Coronary artery (tissue), 2 donors: ENCODE results near the gene TTF2.

Source experiments
- DNase-seq: peaks from one replicate; pipeline ENCODE4 v3.0.0-alpha.2; 2017; ENCODE audit warnings: low spot score
- H3K27ac ChIP-seq, 2 donors: fragments of 200-600 bp; sonication (generic); one replicate each; pipeline ENCODE4 v1.5.1; 2016 to 2019
- H3K4me3 ChIP-seq: fragments of 200-600 bp; sonication (generic); 2 replicates; pipeline ENCODE4 v1.5.1; 2016; ENCODE audit warnings: mild to moderate bottlenecking, moderate library complexity
- CTCF ChIP-seq: fragments of 200-600 bp; sonication (generic); IDR thresholded peaks from one replicate; pipeline ENCODE4 v1.5.1; 2019; ENCODE audit warnings: antibody characterized with exemption

Gene TTF2

GRCh38 chr1:117110774-117111173 is 50.6 kb downstream of the TTF2 start:
- no peak overlapping the region for H3K27ac ChIP-seq
- TF ChIP-seq CTCF: no peak
- DNase-seq: no peak
- H3K4me3 ChIP-seq: no peak overlapping the region

GRCh38 chr1:117112047-117112717 is 52.1 kb downstream of the TTF2 start:
- TF ChIP-seq CTCF: no peak
- H3K4me3 ChIP-seq: no peak overlapping the region
- DNase-seq: no peak
- H3K27ac ChIP-seq: no peak overlapping the region

DNA sequence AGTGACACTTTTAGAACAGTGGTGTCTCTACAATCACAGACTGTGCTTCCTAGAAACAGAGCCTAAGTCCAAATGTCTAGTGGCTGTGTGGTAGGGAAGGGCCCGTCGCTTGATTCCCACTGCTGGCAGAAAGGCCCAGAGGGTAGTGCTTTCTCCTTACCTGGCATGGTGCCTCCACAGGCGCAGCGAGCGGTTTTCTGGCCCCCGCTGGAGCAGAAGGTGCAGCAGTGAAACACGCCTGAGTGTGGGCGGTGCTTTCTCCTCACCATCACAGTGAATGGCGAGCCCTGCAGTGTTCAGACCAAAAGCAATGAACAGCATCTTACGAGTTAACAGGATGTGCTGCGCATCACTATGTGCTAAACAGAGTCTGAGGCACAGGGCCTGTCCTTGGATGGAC is 53.1 kb downstream of the TTF2 start:
- Histone ChIP-seq H3K27ac (no peak overlapping the region), H3K4me3 (no peak overlapping the region)
- DNase-seq: no peak
- no peak for TF ChIP-seq CTCF

DNA sequence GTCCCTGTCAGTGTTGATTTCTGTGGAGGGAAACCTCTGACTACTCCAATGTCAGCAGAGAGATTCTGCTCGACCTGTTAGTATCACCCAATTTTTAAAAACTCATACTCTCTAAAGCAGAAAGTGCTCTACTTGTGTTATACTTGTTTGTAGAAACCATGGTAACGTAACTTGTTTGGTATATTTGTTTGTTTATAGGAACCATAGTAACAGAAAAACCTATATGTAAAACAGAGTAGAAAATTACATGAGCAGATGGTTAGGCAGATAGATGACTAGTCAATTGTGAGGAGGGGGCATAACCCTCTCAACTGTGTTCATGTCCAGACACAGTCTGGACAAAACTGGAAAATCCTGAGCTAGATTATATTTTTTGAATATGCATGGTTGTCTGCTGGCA is 54.8 kb downstream of the TTF2 start:
- no peak for TF ChIP-seq CTCF
- Histone ChIP-seq H3K27ac (no peak overlapping the region), H3K4me3 (no peak overlapping the region)
- no peak for DNase-seq

DNA sequence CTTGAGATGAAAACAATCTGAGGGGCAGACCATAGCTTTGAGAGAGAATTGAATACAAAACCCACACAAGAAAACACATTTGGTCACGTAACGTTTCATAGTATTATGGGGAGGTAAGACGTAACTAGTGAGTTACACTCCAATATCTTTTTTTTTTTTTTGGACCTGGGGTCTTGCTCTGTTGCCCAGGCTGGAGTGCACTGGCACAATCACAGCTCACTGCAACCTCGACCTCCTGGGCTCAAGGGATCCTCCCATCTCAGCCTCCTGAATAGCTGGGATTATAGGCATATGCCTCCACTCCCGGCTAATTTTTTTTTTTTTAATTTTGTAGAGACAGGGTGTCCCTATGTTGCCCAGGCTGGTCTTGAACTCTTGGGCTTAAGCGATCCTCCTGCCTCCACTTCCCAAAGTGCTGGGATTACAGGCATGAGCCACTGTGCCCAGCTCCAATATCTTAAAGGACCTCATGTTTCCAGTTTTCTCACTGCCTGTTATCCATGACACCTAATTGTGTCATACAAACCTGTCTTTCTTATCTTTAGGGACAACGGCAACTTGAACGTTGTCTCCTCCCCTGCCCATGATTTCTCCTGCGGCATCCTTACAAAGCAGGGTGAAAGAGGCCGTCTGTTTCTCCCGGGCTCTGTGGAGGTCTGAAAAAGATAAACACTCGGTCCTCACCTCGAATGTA is 56.1 kb downstream of the TTF2 start:
- Histone ChIP-seq H3K27ac (no peak overlapping the region), H3K4me3 (no peak overlapping the region)
- no peak for DNase-seq
- TF ChIP-seq CTCF: no peak

DNA sequence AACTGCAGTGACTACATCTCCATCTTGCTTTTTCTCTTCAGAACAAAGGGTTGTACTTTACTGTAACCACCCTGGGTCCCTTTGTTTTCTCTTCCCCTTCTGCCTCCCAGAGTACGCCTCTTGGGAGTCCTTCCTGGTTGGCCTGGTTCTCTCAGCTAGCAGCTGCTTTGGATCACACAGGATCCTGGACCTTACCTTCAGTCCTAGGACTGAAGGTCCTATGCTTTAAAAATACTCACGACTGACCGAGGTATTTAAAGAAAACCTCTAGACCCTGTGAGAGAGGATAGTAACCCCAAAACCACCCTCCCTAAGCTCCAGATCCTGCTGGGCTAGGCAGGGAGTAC is 56.6 kb downstream of the TTF2 start:
- no peak for TF ChIP-seq CTCF
- H3K27ac ChIP-seq: no peak overlapping the region
- no peak for DNase-seq

GRCh38 chr1:117117697-117118096 is 57.6 kb downstream of the TTF2 start:
- Histone ChIP-seq H3K27ac (no peak overlapping the region), H3K4me3 (no peak overlapping the region)
- DNase-seq: no peak
- TF ChIP-seq CTCF: no peak

More for the DNA sequence above, 56.6 kb downstream of the TTF2 start:
- no peak overlapping the region for H3K4me3 ChIP-seq
